ACC112 (cell line): ENCODE data around the gene FBN1.

Experiments used
- H2AFZ ChIP-seq: fragments of 200-600 bp; sonication (generic); one replicate; pipeline ENCODE4 v1.6.0; 2017; ENCODE audit warnings: antibody characterized with exemption, low read length; ENCODE audit not compliant: unreplicated experiment
- H3K27ac ChIP-seq: fragments of 200-600 bp; sonication (generic); 2 replicates; pipeline ENCODE4 v1.5.1; 2014; ENCODE audit warnings: low read depth, mild to moderate bottlenecking, antibody characterized with exemption, low read length, moderate library complexity
- H3K27me3 ChIP-seq: fragments of 200-600 bp; sonication (generic); 2 replicates; pipeline ENCODE4 v1.6.1; 2014; ENCODE audit warnings: mild to moderate bottlenecking, antibody characterized with exemption, low read length, moderate library complexity, mixed read lengths; ENCODE audit not compliant: insufficient read depth
- H3K36me3 ChIP-seq: fragments of 200-600 bp; sonication (generic); 2 replicates; pipeline ENCODE4 v1.6.1; 2016; ENCODE audit warnings: mild to moderate bottlenecking, antibody characterized with exemption, low read length, moderate library complexity, mixed read lengths; ENCODE audit not compliant: insufficient read depth
- H3K4me1 ChIP-seq: fragments of 200-600 bp; sonication (generic); one replicate; pipeline ENCODE4 v1.6.1; 2016; ENCODE audit warnings: low read length, mixed read lengths; ENCODE audit not compliant: insufficient read depth, unreplicated experiment, control insufficient read depth
- H3K4me3 ChIP-seq: fragments of 200-600 bp; sonication (generic); 2 replicates; pipeline ENCODE4 v1.5.1; 2014; ENCODE audit warnings: mild to moderate bottlenecking, low read depth, low read length
- H3K79me2 ChIP-seq: fragments of 200-600 bp; sonication (generic); one replicate; pipeline ENCODE4 v1.6.0; 2016; ENCODE audit warnings: low read length; ENCODE audit not compliant: control insufficient read depth, unreplicated experiment, insufficient read depth

The FBN1 gene

DNA sequence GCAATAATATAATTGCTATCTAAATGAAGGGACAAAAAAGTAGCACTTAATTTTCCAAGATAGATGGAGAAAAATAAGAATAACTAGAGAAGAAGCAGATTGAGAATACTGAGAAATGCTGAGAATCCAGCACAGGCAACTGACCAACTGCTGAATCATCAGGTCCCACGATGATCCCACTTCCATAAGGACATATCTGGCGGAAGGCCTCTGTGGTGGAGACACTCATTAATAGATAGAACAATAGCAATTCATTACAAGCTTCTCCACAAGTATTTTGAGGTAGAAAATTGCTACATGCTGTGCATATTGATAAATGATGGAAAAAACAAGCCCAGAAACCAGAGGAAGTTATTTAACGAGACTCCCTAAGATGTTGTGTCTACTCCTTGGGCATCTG is 208.3 kb downstream of the FBN1 start:
- H3K4me1 ChIP-seq = peaks cover 33% of the 10 kb centered on the region
- no peak overlapping the region for H3K27ac ChIP-seq
- no peak overlapping the region for H2AFZ ChIP-seq
- no peaks in the 10 kb centered on the region for H3K27me3 ChIP-seq
- peaks cover 83% of the 10 kb centered on the region for H3K36me3 ChIP-seq
- H3K4me3 ChIP-seq = no peak overlapping the region
- peaks cover 4% of the 10 kb centered on the region for H3K79me2 ChIP-seq

- Histone ChIP-seq H3K27ac (no peak overlapping the region), H3K79me2 (no peaks in the 10 kb centered on the region), H3K4me1 (peaks cover 19% of the 10 kb centered on the region), H3K27me3 (no peaks in the 10 kb centered on the region), H2AFZ (no peak overlapping the region), H3K4me3 (no peak overlapping the region), H3K36me3 (peaks cover 73% of the 10 kb centered on the region)
These were observed 210.2 kb downstream of the FBN1 start for GRCh38 chr15:48435321-48435720.

DNA sequence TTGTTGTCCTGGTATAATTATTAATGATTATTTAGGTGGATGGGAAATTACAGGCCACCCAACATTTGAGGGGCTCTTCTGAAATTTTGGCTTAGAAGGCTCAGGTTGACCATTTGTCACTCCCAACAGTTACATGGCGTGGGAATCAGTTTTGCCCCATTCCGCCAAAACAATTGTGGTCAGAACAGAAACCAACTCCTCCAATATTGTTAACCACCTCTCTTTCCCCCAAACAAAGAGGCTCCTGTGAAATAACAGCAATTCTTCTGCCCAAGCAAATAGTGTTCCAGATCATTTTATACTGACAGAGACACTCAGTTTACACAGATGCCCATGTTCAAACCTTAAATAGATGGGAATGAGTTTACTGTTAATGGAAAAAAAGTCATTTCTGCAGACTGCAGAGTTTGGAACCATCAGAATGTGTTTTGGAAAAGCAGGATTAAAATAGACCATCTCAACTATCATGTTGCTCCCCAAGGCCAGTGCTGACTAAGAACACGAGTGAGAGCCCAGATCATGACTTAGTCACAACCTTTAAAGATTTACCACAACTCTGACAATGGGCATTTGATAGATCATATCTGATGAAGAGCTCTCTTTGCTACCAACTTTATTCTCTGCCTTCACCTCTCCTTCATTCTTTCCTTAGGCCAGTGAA is 212.2 kb downstream of the FBN1 start:
- Histone ChIP-seq H3K4me3 (no peak overlapping the region), H3K4me1 (peaks cover 15% of the 10 kb centered on the region), H3K27ac (peak overlapping the region; percentile 4; the same call in 1 of the 2 replicates), H3K79me2 (no peaks in the 10 kb centered on the region), H2AFZ (no peak overlapping the region), H3K36me3 (peaks cover 81% of the 10 kb centered on the region), H3K27me3 (no peaks in the 10 kb centered on the region)

DNA sequence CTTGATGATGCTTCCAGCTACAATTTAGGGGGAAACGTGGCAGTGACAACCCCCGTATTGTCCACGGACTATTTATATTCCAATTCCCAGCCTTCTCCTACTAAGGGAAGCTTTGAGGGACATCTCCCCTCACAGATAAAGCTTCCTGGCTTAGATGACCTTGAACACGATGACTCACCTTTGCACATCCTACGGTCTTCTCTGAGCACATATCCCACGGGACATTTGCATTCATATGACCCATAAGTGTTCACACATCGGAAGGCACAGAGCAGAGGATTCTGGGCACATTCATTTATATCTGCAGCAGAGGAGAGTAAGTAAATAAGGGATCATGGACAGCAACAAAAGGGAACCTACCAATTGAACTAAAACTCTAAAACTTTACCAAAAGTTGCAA is 212.8 kb downstream of the FBN1 start:
- Histone ChIP-seq H3K4me1 (peaks cover 15% of the 10 kb centered on the region), H3K36me3 (peaks cover 77% of the 10 kb centered on the region), H3K27me3 (no peaks in the 10 kb centered on the region), H3K27ac (no peak overlapping the region), H2AFZ (no peak overlapping the region), H3K4me3 (no peak overlapping the region), H3K79me2 (no peaks in the 10 kb centered on the region)

DNA sequence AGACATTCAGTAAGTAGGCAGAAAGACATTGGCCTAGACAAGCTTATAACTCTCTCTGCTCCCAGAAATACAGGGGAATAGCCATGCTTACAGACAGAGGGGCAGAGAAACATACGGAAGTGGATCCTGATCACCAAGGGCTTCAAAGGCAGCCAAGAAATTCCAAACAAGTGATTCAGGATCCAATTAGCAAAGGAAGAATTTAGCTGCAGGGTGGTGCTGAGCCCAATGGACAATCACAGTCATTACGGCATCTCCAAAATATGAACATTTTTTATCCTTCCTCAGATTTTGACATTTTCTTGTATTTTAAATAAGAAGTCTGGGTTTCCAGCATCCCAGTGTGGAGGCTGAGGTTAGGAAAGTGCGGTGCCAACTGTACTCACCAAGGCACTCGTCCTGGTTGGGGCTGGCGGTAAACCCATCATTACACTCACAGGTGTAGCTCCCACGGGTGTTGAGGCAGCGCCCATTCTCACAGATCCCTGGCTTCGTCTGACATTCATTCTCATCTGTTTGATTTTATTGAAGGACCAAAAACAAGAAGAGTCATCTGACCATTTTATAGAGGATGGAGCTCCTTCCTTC is 217.5 kb downstream of the FBN1 start:
- Histone ChIP-seq H2AFZ (no peak overlapping the region), H3K27me3 (no peaks in the 10 kb centered on the region), H3K27ac (no peak overlapping the region), H3K79me2 (no peaks in the 10 kb centered on the region), H3K4me3 (no peak overlapping the region), H3K4me1 (peaks cover 4% of the 10 kb centered on the region), H3K36me3 (peaks cover 66% of the 10 kb centered on the region)

GRCh38 chr15:48427479-48427878 is 218.0 kb downstream of the FBN1 start:
- H3K4me3 ChIP-seq = no peak overlapping the region

DNA sequence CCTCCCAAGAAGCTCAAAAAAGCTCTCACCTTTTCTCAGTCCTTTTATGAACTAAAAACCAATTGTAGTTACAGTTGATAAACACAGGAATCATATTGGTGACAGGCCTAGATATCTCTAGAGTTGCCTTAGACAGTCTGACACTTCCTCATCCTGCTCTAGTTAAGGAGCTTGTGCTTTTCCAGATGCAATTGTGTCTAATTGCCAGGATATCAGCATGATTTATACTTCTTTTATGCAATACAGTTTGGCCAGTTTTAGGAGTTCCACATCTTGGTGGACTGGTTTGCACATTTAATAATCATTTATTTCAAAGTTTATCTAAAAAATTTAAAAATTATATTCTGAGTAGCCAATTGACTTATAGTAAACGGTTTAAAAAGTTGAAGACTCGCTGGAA is 218.6 kb downstream of the FBN1 start:
- no peak overlapping the region for H3K4me3 ChIP-seq
- H2AFZ ChIP-seq = no peak overlapping the region
- no peaks in the 10 kb centered on the region for H3K79me2 ChIP-seq
- H3K4me1 ChIP-seq = no peaks in the 10 kb centered on the region
- no peak overlapping the region for H3K27ac ChIP-seq
- peaks cover 59% of the 10 kb centered on the region for H3K36me3 ChIP-seq
- no peaks in the 10 kb centered on the region for H3K27me3 ChIP-seq

More at GRCh38 chr15:48427479-48427878, 218.0 kb downstream of the FBN1 start:
- H3K4me1 ChIP-seq = no peaks in the 10 kb centered on the region
- no peak overlapping the region for H3K27ac ChIP-seq
- H3K36me3 ChIP-seq = peaks cover 60% of the 10 kb centered on the region
- no peaks in the 10 kb centered on the region for H3K27me3 ChIP-seq
- H3K79me2 ChIP-seq = no peaks in the 10 kb centered on the region
- no peak overlapping the region for H2AFZ ChIP-seq

GRCh38 chr15:48426044-48426443 is 219.5 kb downstream of the FBN1 start:
- no peak overlapping the region for H3K27ac ChIP-seq

DNA sequence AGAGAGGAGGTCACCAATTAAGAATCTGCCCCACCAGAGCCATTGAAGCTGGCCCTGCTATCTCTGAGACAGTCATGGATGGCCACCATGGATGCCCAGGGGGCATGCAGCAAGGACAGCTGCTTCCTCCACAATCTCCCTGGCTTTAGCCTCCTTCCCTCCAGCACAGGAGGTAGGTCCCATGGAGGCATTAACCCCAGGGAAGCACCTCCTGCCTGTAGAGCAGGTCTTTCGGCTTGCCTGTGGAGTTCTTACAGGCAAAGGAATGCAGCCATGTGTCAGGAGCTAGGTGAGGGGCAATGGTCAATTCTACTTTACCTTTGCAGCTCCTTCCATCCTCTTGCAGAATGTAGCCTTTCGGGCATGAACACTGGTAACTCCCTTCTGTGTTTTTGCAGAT is 220.5 kb downstream of the FBN1 start:
- H2AFZ ChIP-seq = no peak overlapping the region
- H3K4me1 ChIP-seq = no peaks in the 10 kb centered on the region
- no peak overlapping the region for H3K27ac ChIP-seq
- H3K79me2 ChIP-seq = no peaks in the 10 kb centered on the region
- no peak overlapping the region for H3K4me3 ChIP-seq
- H3K36me3 ChIP-seq = peaks cover 70% of the 10 kb centered on the region
- no peaks in the 10 kb centered on the region for H3K27me3 ChIP-seq

More at GRCh38 chr15:48426044-48426443, 219.5 kb downstream of the FBN1 start:
- Histone ChIP-seq H2AFZ (no peak overlapping the region), H3K36me3 (peaks cover 68% of the 10 kb centered on the region), H3K4me1 (no peaks in the 10 kb centered on the region), H3K4me3 (no peak overlapping the region), H3K27me3 (no peaks in the 10 kb centered on the region), H3K79me2 (no peaks in the 10 kb centered on the region)

DNA sequence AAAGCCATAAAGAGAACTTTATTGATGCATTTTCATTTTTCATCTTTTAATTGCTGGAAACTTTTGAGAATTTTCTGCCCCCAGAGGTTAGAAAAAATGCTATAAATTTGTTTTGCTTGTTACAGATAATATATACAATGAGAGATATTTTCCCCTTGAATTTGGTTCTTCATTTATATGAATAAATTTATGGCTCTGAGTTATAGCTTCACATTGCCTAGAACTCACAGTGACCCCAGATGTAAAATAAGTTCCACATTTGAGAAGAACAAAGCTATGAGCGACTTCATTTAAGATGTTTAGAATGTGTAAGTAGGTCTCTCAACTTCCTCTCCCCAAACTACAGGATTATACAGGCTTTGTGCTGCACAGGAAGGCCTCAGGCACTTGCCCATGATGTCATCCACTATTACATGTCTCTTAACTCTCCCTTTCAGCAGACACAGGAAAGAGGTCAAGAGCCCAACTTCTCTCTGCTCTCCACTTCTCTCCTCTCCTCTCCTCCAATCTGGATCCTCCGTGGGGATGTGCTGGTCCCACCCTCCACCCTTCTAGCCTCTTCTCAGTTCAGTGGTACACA is 221.5 kb downstream of the FBN1 start:
- no peaks in the 10 kb centered on the region for H3K27me3 ChIP-seq
- H3K27ac ChIP-seq = no peak overlapping the region
- no peak overlapping the region for H3K4me3 ChIP-seq
- H2AFZ ChIP-seq = no peak overlapping the region
- no peaks in the 10 kb centered on the region for H3K79me2 ChIP-seq
- no peaks in the 10 kb centered on the region for H3K4me1 ChIP-seq
- peaks cover 68% of the 10 kb centered on the region for H3K36me3 ChIP-seq

- no peak overlapping the region for H2AFZ ChIP-seq
- H3K79me2 ChIP-seq = no peaks in the 10 kb centered on the region
- no peaks in the 10 kb centered on the region for H3K27me3 ChIP-seq
- peaks cover 62% of the 10 kb centered on the region for H3K36me3 ChIP-seq
- H3K4me1 ChIP-seq = no peaks in the 10 kb centered on the region
- H3K27ac ChIP-seq = no peak overlapping the region
- no peak overlapping the region for H3K4me3 ChIP-seq
These were observed 222.2 kb downstream of the FBN1 start for GRCh38 chr15:48423342-48423741.
